Activated CD4-positive, alpha-beta T cell treated with anti-CD3 and anti-CD28 coated beads, Interleukin-2, amount 10 ng/mL, durations not matched to agents 7 days and 5 days (primary cell): ENCODE data around the gene PYM1. TPM values are rescaled to one million over a fixed set of nuclear protein-coding genes. Genes with fewer than 3 reads are reported as not detected.
"Not testable (repeated sequence)": the region's sequence is repeated elsewhere in the genome, so short reads cannot be mapped to it uniquely, and the experiment has no call there.

Experiments used
- CTCF ChIA-PET: fragments of 350-600 bp; sonication (Branson Sonifier 250); formaldehyde crosslinking; loops from one replicate; lab custom pipeline; 2021; ENCODE audit warnings: antibody characterized with exemption; lab: Charles Lee
- POLR2A ChIA-PET: fragments of 350-600 bp; sonication (Branson Sonifier 250); formaldehyde crosslinking; loops from one replicate; lab custom pipeline; 2021; ENCODE audit warnings: antibody characterized with exemption; lab: Charles Lee
- DNase-seq: peaks from one replicate; pipeline ENCODE4 v3.0.0-alpha.2; 2020
- H3K27ac Mint-ChIP-seq: one replicate; pipeline ENCODE4 v1.8.0; 2021; ENCODE audit warnings: mild to moderate bottlenecking, moderate library complexity, mixed read lengths
- H3K27me3 Mint-ChIP-seq: one replicate; pipeline ENCODE4 v1.8.0; 2021; ENCODE audit warnings: mixed read lengths
- H3K36me3 Mint-ChIP-seq: one replicate; pipeline ENCODE4 v1.8.0; 2021; ENCODE audit warnings: low read depth, mixed read lengths
- H3K4me1 Mint-ChIP-seq: one replicate; pipeline ENCODE4 v1.8.0; 2021; ENCODE audit warnings: mixed read lengths
- H3K4me3 Mint-ChIP-seq: one replicate; pipeline ENCODE4 v1.8.0; 2021; ENCODE audit warnings: mild to moderate bottlenecking, moderate library complexity, mixed read lengths
- H3K9me3 Mint-ChIP-seq: one replicate; pipeline ENCODE4 v1.8.0; 2021; ENCODE audit warnings: mixed read lengths
- total RNA-seq, 2 experiments: library from RNA; stranded (reverse); gene quantifications; one replicate each; pipeline ENCODE4 v1.2.3, GENCODE V29; 2021

Gene PYM1
- total RNA-seq, 2 experiments from 2014 or later: 50.3 to 50.7 TPM

- Mint-ChIP-seq H3K27me3 (no peaks in the 10 kb centered on the region), H3K4me3 (no peak overlapping the region), H3K27ac (no peak overlapping the region), H3K9me3 (peaks cover 2% of the 10 kb centered on the region), H3K4me1 (no peaks in the 10 kb centered on the region), H3K36me3 (no peaks in the 10 kb centered on the region)
- POLR2A ChIA-PET: no interaction called here
- no peak for DNase-seq
- CTCF ChIA-PET: no interaction called here
These were observed 34.0 kb downstream of the PYM1 start for GRCh38 chr12:55893723-55894122.

- Mint-ChIP-seq H3K4me3 (no peak overlapping the region), H3K27ac (no peak overlapping the region), H3K36me3 (no peaks in the 10 kb centered on the region), H3K4me1 (no peaks in the 10 kb centered on the region), H3K27me3 (no peaks in the 10 kb centered on the region), H3K9me3 (peaks cover 2% of the 10 kb centered on the region)
- no peak for DNase-seq
- CTCF ChIA-PET: no interaction called here
- POLR2A ChIA-PET: no interaction called here
These were observed 36.4 kb downstream of the PYM1 start for GRCh38 chr12:55891310-55891709.

GRCh38 chr12:55885113-55885512 lies 42.6 kb downstream of the PYM1 start:
- no peaks in the 10 kb centered on the region for H3K9me3 Mint-ChIP-seq
- ChIA-PET CTCF (interaction anchor here (1.2 kb wide), 1 partner anchor 33 kb away, joined by 3 read pairs; no protein-coding TSS in a partner anchor), POLR2A (no interaction called here)
- no peaks in the 10 kb centered on the region for H3K27me3 Mint-ChIP-seq
- H3K27ac Mint-ChIP-seq: no peak overlapping the region
- DNase-seq: no peak
- H3K4me3 Mint-ChIP-seq: no peak overlapping the region
- H3K4me1 Mint-ChIP-seq: peaks cover 18% of the 10 kb centered on the region
- H3K36me3 Mint-ChIP-seq: peaks cover 4% of the 10 kb centered on the region

- no peak for DNase-seq
- ChIA-PET POLR2A (no interaction called here), CTCF (interaction anchor here (0.6 kb wide), 1 partner anchor 26 kb away, joined by 4 read pairs; no protein-coding TSS in a partner anchor)
- Mint-ChIP-seq H3K4me1 (peaks cover 18% of the 10 kb centered on the region), H3K9me3 (peaks cover 10% of the 10 kb centered on the region), H3K36me3 (peaks cover 15% of the 10 kb centered on the region), H3K4me3 (no peak overlapping the region), H3K27me3 (no peaks in the 10 kb centered on the region), H3K27ac (no peak overlapping the region)
These were observed 49.9 kb downstream of the PYM1 start for GRCh38 chr12:55877824-55878223.

- Mint-ChIP-seq H3K9me3 (peaks cover 10% of the 10 kb centered on the region), H3K27me3 (no peaks in the 10 kb centered on the region), H3K36me3 (peaks cover 12% of the 10 kb centered on the region), H3K4me3 (no peak overlapping the region), H3K27ac (no peak overlapping the region), H3K4me1 (peaks cover 13% of the 10 kb centered on the region)
- ChIA-PET CTCF (interaction anchor here (1.2 to 1.3 kb wide), 2 partner anchors 36 to 46 kb away, joined by 3 read pairs; partner anchors contain the start of gene DNAJC14), POLR2A (no interaction called here)
- no peak for DNase-seq
These were observed 51.8 kb downstream of the PYM1 start for GRCh38 chr12:55875704-55876467.

GRCh38 chr12:55874443-55874842 lies 53.3 kb downstream of the PYM1 start:
- CTCF ChIA-PET: no interaction called here
- H3K36me3 Mint-ChIP-seq: peaks cover 12% of the 10 kb centered on the region
- no peak for DNase-seq
- no peaks in the 10 kb centered on the region for H3K27me3 Mint-ChIP-seq
- no peak overlapping the region for H3K4me3 Mint-ChIP-seq
- POLR2A ChIA-PET: no interaction called here
- peaks cover 7% of the 10 kb centered on the region for H3K4me1 Mint-ChIP-seq
- peaks cover 10% of the 10 kb centered on the region for H3K9me3 Mint-ChIP-seq
- no peak overlapping the region for H3K27ac Mint-ChIP-seq

GRCh38 chr12:55866454-55867004 lies 61.2 kb downstream of the PYM1 start:
- H3K36me3 Mint-ChIP-seq, H3K9me3 Mint-ChIP-seq, DNase-seq, H3K4me1 Mint-ChIP-seq, H3K27me3 Mint-ChIP-seq, H3K27ac Mint-ChIP-seq, H3K4me3 Mint-ChIP-seq: not testable (repeated sequence)
- ChIA-PET POLR2A (interaction anchor here (0.6 kb wide), 1 partner anchor 1322 kb away, joined by 13 read pairs; no protein-coding TSS in a partner anchor), CTCF (interaction anchor here (0.7 kb wide), 1 partner anchor 444 kb away, joined by 3 read pairs; no protein-coding TSS in a partner anchor)

GRCh38 chr12:55865327-55865726 lies 62.4 kb downstream of the PYM1 start:
- Mint-ChIP-seq H3K27ac (no peak overlapping the region), H3K4me3 (no peak overlapping the region), H3K4me1 (no peaks in the 10 kb centered on the region), H3K36me3 (no peaks in the 10 kb centered on the region), H3K27me3 (no peaks in the 10 kb centered on the region), H3K9me3 (peaks cover 3% of the 10 kb centered on the region)
- no peak for DNase-seq
- CTCF ChIA-PET: interaction anchor here (1.1 kb wide), 1 partner anchor 21 kb away, joined by 5 read pairs; no protein-coding TSS in a partner anchor
- POLR2A ChIA-PET: no interaction called here

- H3K9me3 Mint-ChIP-seq, POLR2A ChIA-PET, H3K36me3 Mint-ChIP-seq, H3K27ac Mint-ChIP-seq, H3K27me3 Mint-ChIP-seq, H3K4me1 Mint-ChIP-seq, DNase-seq, H3K4me3 Mint-ChIP-seq: not testable (repeated sequence)
- CTCF ChIA-PET: interaction anchor here (0.6 to 1.5 kb wide), 4 partner anchors 9 to 241 kb away, joined by 3 to 4 read pairs (median 3); no protein-coding TSS in a partner anchor
These were observed 64.8 kb downstream of the PYM1 start for GRCh38 chr12:55862931-55863330.

- ChIA-PET POLR2A (no interaction called here), CTCF (interaction anchor here (0.6 to 1.5 kb wide), 3 partner anchors 10 to 242 kb away, joined by 3 to 4 read pairs (median 3); no protein-coding TSS in a partner anchor)
- DNase-seq: no peak
- Mint-ChIP-seq H3K4me1 (no peaks in the 10 kb centered on the region), H3K4me3 (no peak overlapping the region), H3K27ac (no peak overlapping the region), H3K9me3 (peaks cover 3% of the 10 kb centered on the region), H3K27me3 (peaks cover 2% of the 10 kb centered on the region), H3K36me3 (no peaks in the 10 kb centered on the region)
These were observed 65.4 kb downstream of the PYM1 start for GRCh38 chr12:55862286-55862685.

GRCh38 chr12:55861871-55862270 lies 65.8 kb downstream of the PYM1 start:
- Mint-ChIP-seq H3K27me3 (peaks cover 2% of the 10 kb centered on the region), H3K36me3 (no peaks in the 10 kb centered on the region), H3K27ac (no peak overlapping the region), H3K4me1 (no peaks in the 10 kb centered on the region), H3K9me3 (peaks cover 3% of the 10 kb centered on the region), H3K4me3 (no peak overlapping the region)
- no peak for DNase-seq
- ChIA-PET POLR2A (no interaction called here), CTCF (interaction anchor here (1.5 kb wide), 1 partner anchor 10 kb away, joined by 3 read pairs; no protein-coding TSS in a partner anchor)

GRCh38 chr12:55861396-55861795 lies 66.3 kb downstream of the PYM1 start:
- H3K27ac Mint-ChIP-seq: no peak overlapping the region
- H3K4me3 Mint-ChIP-seq: no peak overlapping the region
- peaks cover 3% of the 10 kb centered on the region for H3K9me3 Mint-ChIP-seq
- peaks cover 2% of the 10 kb centered on the region for H3K27me3 Mint-ChIP-seq
- ChIA-PET POLR2A (no interaction called here), CTCF (no interaction called here)
- H3K4me1 Mint-ChIP-seq: no peaks in the 10 kb centered on the region
- no peak for DNase-seq
- no peaks in the 10 kb centered on the region for H3K36me3 Mint-ChIP-seq

GRCh38 chr12:55852740-55853139 lies 75.0 kb downstream of the PYM1 start:
- CTCF ChIA-PET: interaction anchor here (1.1 kb wide), 1 partner anchor 64 kb away, joined by 3 read pairs; no protein-coding TSS in a partner anchor

More at GRCh38 chr12:55852740-55853139, 75.0 kb downstream of the PYM1 start:
- DNase-seq: no peak
- POLR2A ChIA-PET: no interaction called here
- no peaks in the 10 kb centered on the region for H3K4me1 Mint-ChIP-seq
- no peak overlapping the region for H3K4me3 Mint-ChIP-seq
- H3K36me3 Mint-ChIP-seq: no peaks in the 10 kb centered on the region
- no peak overlapping the region for H3K27ac Mint-ChIP-seq
- peaks cover 16% of the 10 kb centered on the region for H3K27me3 Mint-ChIP-seq
- H3K9me3 Mint-ChIP-seq: no peaks in the 10 kb centered on the region
